Fibroblast of peridontal ligament (primary cell): Measurements from ENCODE around the gene FBXO3.
A peak's percentile ranks its signal among the peaks of the same experiment; 100 is the strongest.
"Not testable (repeated sequence)": the region's sequence is repeated elsewhere in the genome, so short reads cannot be mapped to it uniquely, and the experiment has no call there.

Experiments used
- DNase-seq: peaks from one replicate; pipeline ENCODE4 v3.0.0-alpha.2; 2010; ENCODE audit errors: extremely low read depth

The FBXO3 gene

GRCh38 chr11:33727539-33727938, 46.8 kb downstream of the FBXO3 start:
- DNase-seq = not testable (repeated sequence)

- DNase-seq = no peak
Observed at GRCh38 chr11:33725496-33725895, 48.8 kb downstream of the FBXO3 start.

GRCh38 chr11:33724644-33725035, 49.7 kb downstream of the FBXO3 start:
- peak; percentile 79 for DNase-seq

- DNase-seq = peak; percentile 94
Observed at GRCh38 chr11:33723238-33723881, 51.0 kb downstream of the FBXO3 start.

GRCh38 chr11:33722590-33723234, 51.6 kb downstream of the FBXO3 start:
- DNase-seq = peak; percentile 42

GRCh38 chr11:33721984-33722383, 52.3 kb downstream of the FBXO3 start:
- no peak for DNase-seq

- DNase-seq = peak; percentile 35
Observed at GRCh38 chr11:33721426-33721825, 52.9 kb downstream of the FBXO3 start.

- DNase-seq = no peak
Observed at GRCh38 chr11:33719587-33719986, 54.7 kb downstream of the FBXO3 start.

GRCh38 chr11:33718440-33718839, 55.9 kb downstream of the FBXO3 start:
- DNase-seq = no peak

GRCh38 chr11:33716243-33716642, 58.1 kb downstream of the FBXO3 start:
- peak; percentile 54 for DNase-seq

GRCh38 chr11:33713856-33714398, 60.4 kb downstream of the FBXO3 start:
- no peak for DNase-seq

GRCh38 chr11:33713151-33713855, 61.0 kb downstream of the FBXO3 start:
- no peak for DNase-seq

GRCh38 chr11:33712436-33712835, 61.9 kb downstream of the FBXO3 start:
- DNase-seq = no peak

GRCh38 chr11:33709466-33709865, 64.9 kb downstream of the FBXO3 start:
- DNase-seq = no peak

GRCh38 chr11:33708985-33709384, 65.3 kb downstream of the FBXO3 start:
- no peak for DNase-seq

- DNase-seq = not testable (repeated sequence)
Observed at GRCh38 chr11:33707831-33708230, 66.5 kb downstream of the FBXO3 start.

- DNase-seq = no peak
Observed at GRCh38 chr11:33706966-33707365, 67.4 kb downstream of the FBXO3 start.

GRCh38 chr11:33706546-33706945, 67.8 kb downstream of the FBXO3 start:
- DNase-seq = peak; percentile 25

- DNase-seq = no peak
Observed at GRCh38 chr11:33704240-33705002, 69.9 kb downstream of the FBXO3 start.

GRCh38 chr11:33703788-33704187, 70.5 kb downstream of the FBXO3 start:
- no peak for DNase-seq

GRCh38 chr11:33703234-33703633, 71.1 kb downstream of the FBXO3 start:
- no peak for DNase-seq
